HG02678 (cell line): Measurements from ENCODE around the gene NR4A3.
"Not testable (repeated sequence)": the region's sequence is repeated elsewhere in the genome, so short reads cannot be mapped to it uniquely, and the experiment has no call there.

Experiments
- ATAC-seq: cut with Tn5 transposase; IDR thresholded peaks from one replicate; pipeline ENCODE4 v1.9.1; 2021; ENCODE audit warnings: mild to moderate bottlenecking, moderate library complexity; ENCODE audit not compliant: unreplicated experiment

NR4A3 gene

GRCh38 chr9:99832558-99832864 is 10.8 kb downstream of the NR4A3 start:
- no peak for ATAC-seq

GRCh38 chr9:99833735-99834134 is 12.1 kb downstream of the NR4A3 start:
- ATAC-seq = no peak

- ATAC-seq = no peak
These were observed 12.8 kb downstream of the NR4A3 start for GRCh38 chr9:99834474-99834873.

GRCh38 chr9:99835142-99835541 is 13.5 kb downstream of the NR4A3 start:
- ATAC-seq = no peak

- ATAC-seq = no peak
These were observed 13.9 kb downstream of the NR4A3 start for GRCh38 chr9:99835581-99835980.

GRCh38 chr9:99840072-99840471 is 18.4 kb downstream of the NR4A3 start:
- no peak for ATAC-seq

GRCh38 chr9:99845063-99845462 is 23.4 kb downstream of the NR4A3 start:
- ATAC-seq = no peak

GRCh38 chr9:99848447-99848846 is 26.8 kb downstream of the NR4A3 start:
- ATAC-seq = no peak

- ATAC-seq = peak; percentile 12
These were observed 29.2 kb downstream of the NR4A3 start for GRCh38 chr9:99850736-99851499.

- peak; percentile 88 for ATAC-seq
These were observed 29.8 kb downstream of the NR4A3 start for GRCh38 chr9:99851500-99851822.

GRCh38 chr9:99852617-99853016 is 30.9 kb downstream of the NR4A3 start:
- peak; percentile 74 for ATAC-seq

- ATAC-seq = no peak
These were observed 33.9 kb downstream of the NR4A3 start for GRCh38 chr9:99855467-99856176.

GRCh38 chr9:99857576-99857975 is 35.9 kb downstream of the NR4A3 start:
- not testable (repeated sequence) for ATAC-seq

GRCh38 chr9:99858087-99858486 is 36.4 kb downstream of the NR4A3 start:
- no peak for ATAC-seq

GRCh38 chr9:99859243-99859980 is 37.7 kb downstream of the NR4A3 start:
- ATAC-seq = no peak

- ATAC-seq = no peak
These were observed 38.6 kb downstream of the NR4A3 start for GRCh38 chr9:99860266-99860665.

GRCh38 chr9:99863955-99864354 is 42.3 kb downstream of the NR4A3 start:
- ATAC-seq = no peak

- no peak for ATAC-seq
These were observed 44.7 kb downstream of the NR4A3 start for GRCh38 chr9:99866398-99866797.

- ATAC-seq = no peak
These were observed 45.9 kb downstream of the NR4A3 start for GRCh38 chr9:99867536-99867935.

GRCh38 chr9:99867968-99868367 is 46.3 kb downstream of the NR4A3 start:
- ATAC-seq = peak; percentile 69

GRCh38 chr9:99868845-99869244 is 47.2 kb downstream of the NR4A3 start:
- peak; percentile 71 for ATAC-seq

GRCh38 chr9:99870126-99870525 is 48.4 kb downstream of the NR4A3 start:
- no peak for ATAC-seq
